NCI-H2196 (cell line): ENCODE data around the gene INS.

Source experiments
- DNase-seq: peaks from one replicate; lab custom pipeline; 2025; ENCODE audit not compliant: unreplicated experiment; lab: John Stamatoyannopoulos, UW

Gene INS

DNA sequence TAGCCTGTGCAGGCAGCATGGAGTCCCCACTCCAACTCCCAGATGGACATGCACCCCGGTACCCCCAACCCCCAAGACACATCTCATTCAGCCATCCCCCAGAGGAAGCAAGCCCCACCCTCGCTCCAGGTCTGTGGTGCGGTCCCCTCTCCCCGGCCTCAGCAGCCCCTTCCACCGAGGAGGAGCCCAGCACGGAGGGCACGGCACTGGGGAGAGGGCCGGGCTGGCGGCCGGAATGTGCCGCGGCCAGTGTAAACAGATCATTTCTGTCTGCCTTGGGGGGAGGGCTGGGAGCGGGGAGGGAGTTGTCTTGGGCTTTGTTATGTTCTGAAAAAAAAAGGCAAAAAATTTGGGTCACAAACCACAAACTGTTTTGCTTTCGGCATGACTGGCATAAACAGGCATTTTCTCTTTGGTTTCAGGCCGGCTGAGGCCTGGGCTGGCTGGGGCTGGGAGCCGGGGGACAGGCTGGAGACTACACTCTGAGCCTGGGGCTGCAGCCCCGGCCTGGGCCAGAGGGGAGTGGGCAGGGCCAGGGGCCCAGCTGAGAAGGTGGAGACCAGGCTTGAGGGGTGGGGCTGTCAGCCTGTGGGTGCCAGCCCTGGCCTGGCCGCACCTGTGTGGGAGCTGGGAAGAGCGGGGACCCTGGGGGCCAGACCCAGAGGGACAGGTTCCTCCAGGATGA, 38.6 kb downstream of the INS start:
- DNase-seq = no peak

DNA sequence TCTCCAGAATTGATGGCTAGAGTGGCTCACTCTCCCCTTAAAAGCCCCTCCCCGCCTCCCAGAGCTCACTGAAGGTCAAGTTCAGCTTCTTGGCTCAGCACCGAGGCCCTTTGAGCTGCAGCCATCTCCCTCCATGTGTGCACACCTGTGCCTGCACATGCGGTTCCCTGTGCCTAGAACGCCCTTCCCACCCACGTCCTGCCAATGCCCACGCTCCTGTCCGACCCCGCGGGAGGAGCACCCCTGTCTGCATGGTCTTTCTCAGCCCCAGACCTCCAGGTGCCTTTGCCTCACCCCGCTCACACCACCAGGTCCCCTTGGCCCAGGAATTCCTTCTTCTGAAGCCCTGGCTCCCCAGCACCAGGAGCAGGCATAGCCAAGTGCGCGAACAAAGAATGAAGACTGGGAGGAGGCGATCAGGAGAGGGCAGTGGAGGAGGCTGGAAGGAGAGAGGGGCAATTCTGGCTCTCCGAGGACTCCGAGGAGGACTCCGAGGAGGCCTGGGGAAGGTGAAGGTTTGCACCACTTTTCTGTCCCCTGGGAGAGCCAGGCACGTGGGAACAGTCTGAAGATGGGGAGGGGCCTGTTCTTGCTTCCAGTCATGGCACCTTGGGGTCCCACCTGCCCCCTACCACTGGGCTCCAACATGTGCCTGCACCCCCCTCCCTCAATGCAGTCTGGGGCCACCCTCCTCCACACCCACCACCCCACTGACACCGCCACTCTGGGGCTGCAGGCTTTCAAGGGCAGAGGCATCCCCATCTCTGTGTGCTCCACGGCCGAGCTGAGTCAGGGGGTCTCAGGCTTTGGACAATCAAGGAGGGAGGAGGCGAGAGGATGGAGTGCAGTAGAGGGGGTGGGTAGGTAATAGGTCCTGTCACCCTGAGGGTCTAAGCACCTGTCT, 39.5 kb downstream of the INS start:
- DNase-seq = no peak

DNA sequence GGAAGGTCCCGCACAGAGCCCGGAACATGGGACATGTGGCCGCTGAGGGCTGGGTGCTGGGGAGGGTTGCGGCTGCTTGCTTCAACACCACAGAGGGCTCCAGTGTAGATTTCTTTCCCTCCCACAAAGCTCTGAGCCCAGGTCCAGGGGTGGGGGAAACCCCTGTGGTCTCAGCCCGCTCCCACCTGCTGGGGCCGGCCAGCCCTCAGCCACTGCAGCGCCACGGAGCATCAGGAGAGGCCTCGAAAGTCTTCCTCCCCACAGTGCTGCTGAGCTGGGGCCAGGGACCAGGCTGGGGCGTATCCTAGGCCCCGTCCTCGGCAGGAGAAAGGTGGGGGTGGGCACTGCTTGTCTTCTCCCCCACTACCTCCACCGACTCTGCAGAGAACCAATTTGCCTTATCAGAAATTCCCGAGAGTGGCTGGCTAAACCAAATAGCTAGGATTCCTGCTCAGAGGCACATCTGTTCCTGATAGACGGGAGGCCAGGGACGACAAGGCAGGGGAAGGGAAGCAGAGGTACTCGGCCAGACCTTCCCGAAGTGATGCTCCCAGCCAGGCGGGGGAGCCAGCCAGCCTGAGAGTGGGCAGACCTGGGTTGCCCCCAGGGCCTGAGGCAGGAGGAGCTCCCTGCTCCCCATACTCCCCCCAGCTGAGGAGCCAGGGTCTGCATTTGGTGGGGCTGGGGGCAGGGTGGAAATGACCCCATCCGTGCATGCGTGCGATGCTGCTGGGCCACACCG, 40.5 kb downstream of the INS start:
- no peak for DNase-seq

DNA sequence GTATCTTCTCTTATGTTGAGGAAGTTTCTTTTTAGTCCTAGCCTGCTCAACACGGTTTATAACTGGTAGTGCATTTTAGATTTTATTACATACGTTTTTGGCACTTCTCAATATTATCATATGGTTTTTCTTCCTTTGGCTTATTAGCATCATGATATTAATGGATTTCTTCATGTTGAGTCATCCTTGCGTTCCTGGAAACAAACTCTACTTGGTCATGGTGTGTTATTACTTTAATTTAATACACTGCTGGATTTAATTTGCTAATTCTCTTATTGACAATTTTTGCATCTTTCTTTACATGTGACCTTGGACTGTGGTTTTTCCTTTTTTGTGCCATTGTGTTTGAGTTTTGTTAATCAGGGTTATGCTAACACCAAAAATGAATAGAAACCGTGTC, 42.3 kb downstream of the INS start:
- DNase-seq = no peak

DNA sequence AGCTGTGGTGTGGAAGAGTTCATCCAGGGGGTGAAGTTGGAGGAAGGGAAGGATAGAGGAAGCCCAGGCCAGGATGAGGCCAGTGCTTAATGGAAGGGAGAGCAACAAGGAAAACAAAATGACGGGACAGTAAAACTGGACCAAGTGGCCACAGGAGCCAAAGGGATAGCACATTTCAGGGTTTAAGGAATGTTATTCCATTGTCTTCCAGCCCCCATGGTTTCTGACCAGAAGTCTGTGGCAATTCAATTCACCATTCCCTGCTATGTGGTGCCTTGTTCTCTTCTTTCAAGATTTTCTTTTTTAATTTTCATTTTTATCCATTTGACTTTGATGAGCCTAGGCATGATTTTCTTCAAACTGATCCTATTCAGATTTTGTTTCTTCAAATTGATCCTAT, 44.3 kb downstream of the INS start:
- no peak for DNase-seq

DNA sequence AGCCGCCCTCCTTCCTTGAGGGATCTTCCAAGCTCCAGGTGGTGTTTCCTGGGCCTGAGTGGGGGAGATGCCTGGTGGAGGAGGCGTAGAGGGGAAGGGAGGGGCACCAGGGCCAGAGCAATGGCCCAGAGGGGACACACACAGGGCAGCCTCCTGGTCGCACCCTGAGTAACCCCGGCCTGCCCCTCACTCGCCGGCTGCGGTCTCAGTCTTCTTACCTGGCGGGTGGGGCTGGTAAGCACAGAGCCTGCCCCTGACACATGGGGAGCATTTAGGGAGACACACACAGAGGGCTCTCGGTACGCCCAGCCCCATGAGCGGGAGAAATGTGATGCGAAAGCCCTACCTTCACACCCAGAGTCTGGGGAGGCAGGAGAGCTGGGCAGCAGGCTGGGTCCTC, 45.7 kb downstream of the INS start:
- no peak for DNase-seq

DNA sequence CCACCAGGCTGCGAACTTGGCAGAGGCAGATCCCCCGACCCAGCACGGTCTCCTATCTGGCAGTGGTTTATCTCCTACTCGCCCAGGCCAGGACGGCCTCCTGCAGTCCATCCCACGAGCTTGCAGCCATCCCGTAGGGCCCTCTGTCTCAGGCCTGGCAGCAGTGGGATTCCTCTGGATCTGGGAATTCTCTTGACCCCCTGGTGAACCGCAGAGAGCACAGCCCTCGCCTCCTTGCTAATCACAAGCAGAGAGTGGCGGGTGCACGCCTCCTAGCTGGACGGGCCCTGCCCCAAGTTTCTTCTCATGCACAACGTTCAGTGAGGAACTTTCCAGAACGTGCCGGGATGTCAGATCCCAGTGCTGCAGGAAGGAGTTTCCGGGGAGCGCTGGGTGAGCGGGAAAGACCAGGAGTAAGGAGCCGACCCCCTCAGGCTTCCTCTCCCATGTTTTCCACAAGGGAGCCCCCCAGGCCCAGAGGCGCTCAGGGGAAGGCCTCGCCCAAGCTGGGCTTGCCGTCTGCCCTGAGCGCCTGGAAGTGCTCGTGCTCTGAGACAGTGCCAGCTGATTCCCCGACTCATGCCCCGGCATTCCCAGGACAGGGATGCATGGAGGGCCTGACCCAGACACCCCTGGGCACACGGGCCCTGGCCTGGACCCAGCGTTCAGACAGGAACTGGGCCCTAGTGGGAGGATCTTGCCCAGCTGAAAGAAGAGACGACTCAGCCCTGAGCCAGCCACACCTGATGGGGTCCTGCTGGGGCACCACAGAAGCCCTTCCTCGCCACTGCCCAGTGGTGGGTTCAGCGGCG, 46.4 kb downstream of the INS start:
- no peak for DNase-seq

DNA sequence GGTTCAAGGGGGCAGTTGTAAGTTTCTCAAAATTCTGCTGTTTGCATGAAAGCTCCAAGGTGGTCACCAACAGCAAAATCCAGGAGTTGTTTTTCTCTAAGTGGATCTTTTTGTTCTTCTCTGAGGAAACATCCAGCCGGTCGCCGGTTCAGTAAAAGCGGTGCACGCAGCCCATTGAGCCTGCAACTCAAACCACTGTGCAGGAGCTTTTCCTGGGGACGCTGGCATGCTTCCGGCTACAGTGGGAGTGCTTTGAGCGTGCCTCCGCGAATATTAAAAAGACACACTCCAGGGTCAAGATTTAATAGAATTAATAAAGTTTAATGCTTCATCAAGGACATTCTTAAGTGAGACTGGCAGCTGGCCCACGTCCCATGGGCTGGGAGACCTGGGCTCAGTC, 47.2 kb downstream of the INS start:
- no peak for DNase-seq

DNA sequence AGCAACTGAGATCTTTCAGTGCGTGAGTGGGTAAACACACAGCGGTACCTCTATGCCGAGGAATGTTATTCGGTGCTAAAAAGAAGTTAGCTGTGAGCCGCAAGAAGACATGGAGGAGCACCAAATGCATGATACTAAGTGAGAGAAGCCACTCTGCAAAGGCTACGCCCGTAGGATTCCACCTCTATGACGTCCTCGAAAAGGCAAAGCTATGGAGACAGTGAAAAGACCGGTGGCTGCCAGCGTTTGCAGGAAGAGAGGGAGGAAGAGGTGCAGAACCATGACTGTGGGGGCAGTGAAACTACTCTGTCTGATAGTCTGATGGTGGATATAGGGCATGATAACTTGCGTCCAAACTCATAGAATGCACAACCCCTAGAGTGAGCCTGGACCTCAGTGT, 50.5 kb downstream of the INS start:
- no peak for DNase-seq
